UCSD-AML1 (cell line): ENCODE results near the gene TRPC4AP.

Source experiments
- DNase-seq: peaks from one replicate; lab custom pipeline; 2025; ENCODE audit not compliant: unreplicated experiment; lab: John Stamatoyannopoulos, UW

TRPC4AP gene

DNA sequence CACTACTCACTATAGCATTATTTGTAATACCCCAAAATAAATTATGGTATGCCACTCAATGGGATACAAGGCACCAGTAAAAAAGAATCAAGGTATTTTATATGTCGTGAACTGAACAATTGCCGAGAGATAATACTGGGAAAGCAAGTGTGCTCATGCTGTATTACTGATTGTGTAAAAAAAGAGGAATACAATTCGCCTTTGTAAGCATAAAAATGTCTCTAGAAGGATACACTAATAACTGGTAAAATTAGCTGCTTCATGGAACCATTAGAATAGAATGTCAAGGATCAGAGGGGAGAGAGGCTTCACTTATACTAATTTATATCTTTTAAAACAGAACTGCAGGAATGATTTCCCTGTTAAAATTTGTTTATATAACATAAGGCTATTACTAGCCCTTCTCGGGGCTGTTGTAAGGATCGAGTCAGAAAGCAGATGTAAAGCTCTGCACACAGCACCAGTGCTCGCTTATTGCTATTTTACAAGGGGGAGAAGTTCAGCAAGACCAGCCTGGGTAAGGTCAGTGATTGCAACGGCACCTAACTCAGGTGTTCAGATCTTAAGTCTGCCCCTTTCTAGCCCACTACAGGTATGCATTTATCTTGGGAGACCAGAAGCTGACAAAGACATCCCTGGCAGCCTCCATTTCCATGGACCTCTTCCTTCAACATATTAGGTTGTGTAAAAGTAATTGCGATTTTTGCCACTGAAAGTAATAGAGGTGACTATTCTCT is 75.3 kb downstream of the TRPC4AP start:
- DNase-seq = no peak

GRCh38 chr20:35015863-35016193 is 76.8 kb downstream of the TRPC4AP start:
- DNase-seq = no peak

DNA sequence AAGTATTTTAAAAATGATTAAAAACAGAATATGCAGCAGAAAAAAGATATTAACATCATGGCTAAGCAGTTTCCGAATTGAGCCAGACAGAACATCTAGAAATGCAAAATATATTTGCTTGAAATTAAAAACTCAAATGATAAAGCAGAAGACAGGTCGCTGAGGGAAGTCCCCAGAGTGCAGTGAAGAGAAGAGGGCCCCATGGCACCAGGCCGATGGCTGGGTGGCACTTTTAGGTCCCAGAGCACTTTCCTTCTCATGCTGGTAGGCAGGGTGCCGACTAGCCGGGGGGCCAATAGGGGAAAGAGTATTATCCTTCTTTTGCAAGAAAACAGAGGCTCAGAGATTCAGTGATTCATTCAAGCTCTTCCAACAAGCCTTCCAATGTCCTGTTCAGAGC is 78.1 kb downstream of the TRPC4AP start:
- DNase-seq = no peak

DNA sequence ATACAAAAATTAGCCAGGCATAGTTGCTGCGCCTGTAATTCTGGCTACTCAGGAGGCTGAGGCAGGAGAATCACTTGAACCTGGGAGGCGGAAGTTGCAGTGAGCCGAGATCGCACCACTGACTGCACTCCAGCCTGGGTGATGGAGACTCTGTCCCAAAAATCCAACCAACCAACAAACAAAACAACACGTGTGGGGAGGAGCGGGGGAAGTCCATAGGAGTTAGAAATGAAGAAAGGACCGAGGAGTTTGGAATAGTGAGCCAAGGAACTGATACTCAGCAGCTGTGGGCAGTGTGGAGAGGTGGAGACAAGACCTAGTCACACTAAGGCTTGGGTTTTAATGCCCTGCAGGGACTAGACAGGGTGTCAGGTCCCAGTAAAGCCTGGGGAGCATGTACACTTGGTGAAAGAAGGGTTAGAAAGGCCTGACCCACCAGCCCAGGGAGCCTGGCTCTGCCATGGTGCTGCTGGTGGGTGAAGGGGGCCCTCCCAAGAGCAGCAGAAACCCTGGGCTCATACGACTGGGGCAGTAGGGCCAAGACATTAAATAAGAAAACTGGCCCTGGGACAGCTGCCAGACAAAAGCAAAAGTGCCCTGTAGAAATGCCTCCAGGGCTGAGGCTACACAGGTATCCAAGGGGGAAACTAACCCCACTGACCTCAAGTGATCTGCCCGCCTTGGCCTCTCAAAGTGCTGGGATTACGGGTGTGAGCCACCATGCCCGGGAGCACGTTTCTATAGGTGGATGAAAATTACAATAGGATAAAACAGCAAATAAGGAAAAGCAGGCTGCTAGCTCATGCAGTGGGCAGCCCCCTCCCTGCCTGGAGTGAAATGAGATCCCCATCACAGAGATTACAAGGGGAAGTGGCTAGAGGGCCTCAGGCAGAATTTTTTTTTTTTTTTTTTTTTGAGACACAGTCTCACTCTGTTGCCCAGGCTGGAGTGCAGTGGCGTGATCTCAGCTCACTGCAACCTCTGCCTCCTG is 78.9 kb downstream of the TRPC4AP start:
- no peak for DNase-seq

DNA sequence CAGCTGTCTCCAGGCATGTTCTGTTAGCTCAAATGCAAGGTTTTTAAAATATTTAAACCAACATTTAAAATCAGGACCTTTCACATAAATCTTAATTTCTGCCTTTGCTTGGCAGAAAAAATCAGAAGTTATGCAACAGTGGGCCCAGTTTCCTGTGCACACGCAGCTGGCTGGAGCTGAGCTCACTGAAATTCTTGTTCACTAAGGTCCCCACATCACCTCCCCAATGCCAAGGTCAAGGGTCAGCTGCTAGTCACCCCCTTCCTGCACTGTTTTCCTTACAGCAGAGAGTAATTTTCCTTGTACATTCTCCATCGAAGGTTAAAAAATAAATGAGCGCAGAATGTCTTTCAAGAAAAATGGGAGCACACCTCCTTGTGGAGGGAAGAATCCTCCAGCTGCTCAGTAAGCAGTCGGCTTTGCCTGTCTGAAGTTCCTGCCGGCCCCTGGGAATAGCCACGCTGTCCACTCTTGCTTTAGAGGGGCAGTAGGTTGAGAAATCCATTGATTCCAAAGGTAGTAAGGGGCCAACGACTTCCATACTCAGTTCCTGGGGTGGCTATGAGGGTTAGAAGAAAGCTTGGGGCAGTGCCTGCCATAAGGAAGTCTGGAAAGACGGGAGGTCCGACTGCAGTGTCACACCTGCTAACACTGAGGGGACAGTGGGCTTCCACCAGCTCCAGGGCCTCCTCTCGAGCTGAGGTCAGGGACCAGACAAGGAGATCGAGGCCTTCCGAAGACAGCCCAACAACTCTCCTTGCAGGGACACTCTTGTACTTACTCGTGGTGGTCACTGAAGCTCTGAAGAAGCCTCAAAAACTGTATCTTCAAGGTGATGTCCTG is 80.2 kb downstream of the TRPC4AP start:
- DNase-seq = no peak

DNA sequence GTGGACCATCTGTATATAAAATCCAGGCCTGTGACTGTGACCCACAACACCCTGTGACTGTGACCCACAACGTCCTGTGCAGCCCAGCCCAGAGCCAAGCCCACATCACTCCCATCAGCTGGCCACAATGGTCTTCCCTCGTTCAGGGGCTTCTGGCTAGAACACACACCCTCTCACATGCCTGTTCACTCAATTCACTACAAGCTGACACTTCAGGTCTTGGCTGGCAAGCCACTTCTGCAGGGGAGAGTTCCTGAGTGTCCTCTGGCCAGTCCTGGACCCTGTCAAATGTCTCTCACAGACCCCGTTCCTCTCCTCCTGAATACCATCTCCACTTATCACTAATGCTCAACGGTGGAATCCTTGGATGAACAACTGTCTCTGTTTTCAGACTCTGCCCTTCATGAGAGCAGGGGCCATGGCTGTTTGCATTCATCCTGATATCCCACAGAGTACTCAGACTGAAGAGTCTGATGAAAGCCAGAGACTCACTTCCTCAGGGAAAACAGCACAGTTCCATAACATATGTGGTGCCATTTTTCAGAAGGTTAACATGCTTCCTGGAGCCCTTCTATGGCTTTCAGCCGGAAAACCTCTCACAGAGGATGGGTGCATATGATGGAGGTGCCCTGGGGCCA is 80.9 kb downstream of the TRPC4AP start:
- no peak for DNase-seq

GRCh38 chr20:35010405-35011192 is 82.0 kb downstream of the TRPC4AP start:
- no peak for DNase-seq

GRCh38 chr20:35009665-35010328 is 82.8 kb downstream of the TRPC4AP start:
- DNase-seq = no peak

DNA sequence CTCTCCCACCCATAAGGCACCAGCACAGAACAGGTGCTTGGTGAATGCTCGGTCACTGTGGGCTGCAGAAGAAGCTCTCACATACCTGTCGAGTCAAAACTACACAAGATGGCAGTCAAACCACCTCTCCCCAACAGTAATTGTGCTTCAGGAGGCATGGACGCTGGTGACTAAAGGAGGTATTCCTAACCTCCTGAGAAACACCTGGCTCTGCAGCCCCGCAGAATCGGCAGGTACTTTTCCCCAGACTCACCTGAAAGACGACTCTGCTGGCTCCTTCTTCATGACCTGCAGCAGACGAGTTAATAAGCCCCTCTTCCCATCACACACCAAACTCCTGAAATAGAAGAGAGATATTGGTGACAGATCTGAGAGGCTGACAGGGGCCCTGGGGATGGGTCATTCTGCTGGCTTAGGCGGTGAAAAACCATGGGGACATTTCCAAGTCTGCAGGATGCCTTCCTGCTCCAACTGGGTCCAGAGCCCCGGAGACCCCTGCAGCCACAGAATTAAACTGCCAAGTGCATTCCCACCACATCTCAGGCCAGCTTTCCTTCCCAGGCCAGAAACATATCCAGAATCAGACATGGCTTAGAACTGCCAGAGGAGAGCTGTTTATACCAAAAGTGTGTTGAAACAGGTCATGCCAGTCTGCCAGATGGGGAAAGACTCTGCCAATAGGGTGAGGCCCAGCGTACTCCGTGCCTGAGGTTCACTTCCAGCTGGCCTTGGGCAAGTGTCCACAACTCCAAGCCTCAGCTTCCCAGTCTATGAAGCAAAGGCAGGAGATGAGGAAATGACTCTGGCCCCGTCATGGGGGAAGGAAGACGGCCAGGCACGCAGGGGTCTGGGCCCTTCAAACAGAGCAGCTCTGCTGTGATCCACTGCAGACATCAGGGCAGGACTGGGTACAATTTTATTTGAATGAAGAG is 83.9 kb downstream of the TRPC4AP start:
- no peak for DNase-seq

DNA sequence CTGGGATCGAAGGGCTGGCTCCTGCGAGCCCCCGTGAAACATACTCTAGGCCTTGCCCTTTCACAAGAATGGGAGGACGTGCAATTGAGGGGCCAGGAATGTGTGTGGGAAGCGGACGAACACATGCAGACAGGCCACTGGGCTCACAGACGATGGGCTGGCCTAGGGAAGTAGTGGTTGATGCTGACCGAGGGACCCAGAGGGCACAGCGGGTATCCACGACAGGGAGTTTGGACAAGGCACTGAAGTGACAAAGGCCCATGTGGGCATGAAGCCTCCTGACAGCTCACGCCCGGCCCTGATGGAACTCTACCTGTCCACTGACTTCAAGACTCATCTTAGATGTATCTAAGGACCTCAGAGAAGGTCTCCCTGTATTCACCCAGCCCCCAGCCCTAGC is 84.7 kb downstream of the TRPC4AP start:
- no peak for DNase-seq

- no peak for DNase-seq
Observed at GRCh38 chr20:35007413-35007812, 85.2 kb downstream of the TRPC4AP start.

DNA sequence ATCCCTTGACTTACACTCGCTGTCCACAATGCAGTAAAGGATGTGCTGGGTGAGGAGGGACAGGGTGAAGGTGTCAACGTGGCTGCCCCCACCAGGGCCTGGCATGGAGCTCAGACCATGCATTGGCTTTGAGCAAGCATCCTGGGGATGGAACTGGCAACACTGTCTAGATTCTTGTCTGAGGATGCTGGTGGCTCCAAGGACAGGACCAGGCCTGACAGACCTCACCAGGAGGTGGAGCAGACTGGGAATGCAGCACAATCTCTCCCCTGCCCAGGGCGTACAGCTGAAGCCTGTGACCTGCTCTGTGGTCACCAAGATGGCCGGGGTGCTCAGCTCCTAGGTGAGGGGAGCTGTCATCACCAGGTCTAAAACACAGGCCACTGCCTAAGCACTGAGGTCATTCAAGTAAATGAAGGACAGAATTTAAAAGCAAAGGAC is 86.1 kb downstream of the TRPC4AP start:
- DNase-seq = no peak

- DNase-seq = no peak
Observed at GRCh38 chr20:35006009-35006408, 86.6 kb downstream of the TRPC4AP start.

DNA sequence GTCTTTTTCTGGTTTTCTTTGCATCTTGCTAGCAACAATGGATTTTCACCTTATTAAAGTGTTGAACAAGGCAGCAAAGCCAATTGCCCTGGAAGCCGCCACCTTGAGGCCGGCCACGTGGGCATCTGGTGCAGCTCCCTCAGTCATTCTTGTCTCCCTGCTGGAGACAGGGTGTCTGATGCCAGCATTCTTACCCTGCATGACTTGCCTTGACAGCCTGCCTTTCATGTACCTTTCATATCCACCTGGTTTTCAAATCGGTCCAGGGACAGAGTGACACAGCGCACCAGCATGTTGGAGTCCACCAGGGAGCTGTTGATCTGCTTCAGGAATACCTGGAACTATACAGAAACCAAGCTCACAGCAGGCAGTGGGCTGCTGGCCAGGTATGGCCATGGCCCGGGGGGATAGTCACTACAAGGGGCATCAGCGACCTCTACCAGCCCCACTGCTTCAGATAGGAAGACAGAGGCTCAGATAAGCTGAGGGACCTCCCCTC is 87.1 kb downstream of the TRPC4AP start:
- DNase-seq = no peak

- no peak for DNase-seq
Observed at GRCh38 chr20:35004749-35005462, 87.7 kb downstream of the TRPC4AP start.

GRCh38 chr20:35004051-35004725 is 88.4 kb downstream of the TRPC4AP start:
- DNase-seq = no peak
